GM10248 (cell line): ENCODE results near the gene MKX.

Source experiments
- CTCF ChIA-PET: fragments of 300-600 bp; sonication (Branson Sonifier 250); formaldehyde crosslinking; extraction: SDS; loops from one replicate; lab custom pipeline; 2021; ENCODE audit warnings: antibody characterized with exemption; lab: Yijun Ruan, JAX
- POLR2A ChIA-PET: fragments of 350-650 bp; sonication (Branson Sonifier 250); formaldehyde crosslinking; extraction: SDS; loops from one replicate; lab custom pipeline; 2020; ENCODE audit warnings: antibody characterized with exemption; lab: Yijun Ruan, JAX
- DNase-seq: peaks from one replicate; pipeline ENCODE4 v3.0.0; 2012; ENCODE audit errors: extremely low spot score
- CTCF ChIP-seq: IDR thresholded peaks from 2 replicates; pipeline ENCODE4 v1.5.1; 2012; ENCODE audit warnings: mild to moderate bottlenecking, low read depth; ENCODE audit errors: extremely low read depth, missing control alignments, control extremely low read depth

MKX gene

GRCh38 chr10:27701938-27702537 is 43.6 kb downstream of the MKX start:
- DNase-seq: no peak
- POLR2A ChIA-PET: no interaction called here
- CTCF ChIA-PET: interaction anchor here (0.8 to 1.4 kb wide), 5 partner anchors 8 to 25 kb away, joined by 3 to 4 read pairs (median 3); no protein-coding TSS in a partner anchor
- TF ChIP-seq CTCF: no peak

GRCh38 chr10:27699776-27700175 is 45.8 kb downstream of the MKX start:
- no peak for TF ChIP-seq CTCF
- no peak for DNase-seq
- CTCF ChIA-PET: interaction anchor here (1.1 kb wide), 1 partner anchor 9 kb away, joined by 3 read pairs; no protein-coding TSS in a partner anchor
- POLR2A ChIA-PET: no interaction called here

DNA sequence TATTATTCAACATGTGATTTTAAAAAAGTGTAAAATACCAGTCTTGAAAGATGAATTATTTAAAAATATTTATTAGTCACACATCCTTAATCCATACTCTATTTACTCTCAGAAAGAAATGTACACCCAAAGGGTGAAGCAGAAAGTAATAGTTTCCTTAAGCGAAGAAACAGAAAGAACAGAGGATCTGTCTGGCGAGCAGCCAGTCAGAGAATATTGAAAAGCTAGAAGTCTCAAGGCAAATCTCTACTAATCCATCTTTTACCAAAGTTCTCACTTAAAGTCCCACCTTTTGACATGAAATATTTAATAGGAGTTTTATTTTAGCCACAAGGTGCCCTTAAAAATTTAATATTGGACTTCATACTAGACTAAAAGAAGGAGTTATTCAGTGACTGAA is 46.7 kb downstream of the MKX start:
- ChIA-PET CTCF (interaction anchor here (1.1 kb wide), 2 partner anchors 8 to 11 kb away, joined by 3 to 4 read pairs; no protein-coding TSS in a partner anchor), POLR2A (no interaction called here)
- DNase-seq: no peak
- no peak for TF ChIP-seq CTCF

DNA sequence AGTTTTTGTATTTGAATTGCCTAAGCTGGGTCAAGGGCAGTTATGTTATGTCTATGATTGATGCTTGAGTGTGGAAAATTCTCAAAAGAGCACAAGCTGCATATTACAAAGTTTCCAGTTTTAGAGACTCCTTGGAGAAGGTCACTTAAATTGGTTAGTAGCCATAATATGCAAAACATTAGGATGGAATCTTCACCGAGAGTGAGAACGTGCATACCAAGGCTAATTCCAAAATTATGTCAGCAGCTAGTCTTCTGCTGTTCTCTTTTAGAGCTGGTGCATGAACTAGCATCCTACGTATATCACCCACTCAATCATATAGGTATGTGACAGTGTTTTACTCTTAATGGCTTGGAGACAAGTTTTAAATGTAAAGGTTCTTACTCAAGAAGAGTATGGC is 49.2 kb downstream of the MKX start:
- ChIA-PET CTCF (interaction anchor here (1.1 to 3.4 kb wide), 3 partner anchors 10 to 16 kb away, joined by 3 to 10 read pairs (median 3); no protein-coding TSS in a partner anchor), POLR2A (no interaction called here)
- DNase-seq: no peak
- no peak for TF ChIP-seq CTCF

GRCh38 chr10:27695706-27696105 is 49.9 kb downstream of the MKX start:
- ChIA-PET CTCF (interaction anchor here (1.3 to 3.4 kb wide), 2 partner anchors 9 to 14 kb away, joined by 3 to 10 read pairs; no protein-coding TSS in a partner anchor), POLR2A (no interaction called here)
- no peak for TF ChIP-seq CTCF
- no peak for DNase-seq

DNA sequence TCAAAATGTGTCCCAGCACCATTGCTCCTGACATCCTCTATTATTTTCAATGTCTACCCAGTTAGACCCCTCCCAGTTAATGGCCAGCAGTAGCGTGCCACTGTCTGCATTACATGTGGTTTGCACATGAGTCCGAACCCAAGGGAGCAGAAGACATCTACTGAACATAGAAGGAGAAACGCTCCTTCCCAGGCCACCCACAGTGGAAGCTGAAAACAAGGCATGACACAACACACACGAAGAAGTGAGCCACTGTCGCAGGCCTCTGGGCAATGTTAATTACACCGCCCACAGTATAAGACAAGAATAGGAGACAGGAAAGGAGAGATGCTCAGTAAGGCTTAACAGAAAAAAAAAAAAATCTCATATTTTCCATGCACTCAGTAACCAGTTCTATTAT is 50.5 kb downstream of the MKX start:
- TF ChIP-seq CTCF: no peak
- POLR2A ChIA-PET: no interaction called here
- CTCF ChIA-PET: interaction anchor here (3.4 kb wide), 1 partner anchor 8 kb away, joined by 10 read pairs; no protein-coding TSS in a partner anchor

More for the DNA sequence above, 50.5 kb downstream of the MKX start:
- DNase-seq: no peak
